B cell (primary cell): ENCODE results near the gene HS3ST2. TPM values are rescaled to one million over a fixed set of nuclear protein-coding genes. Genes with fewer than 3 reads are reported as not detected.
"Not testable (repeated sequence)": the region's sequence is repeated elsewhere in the genome, so short reads cannot be mapped to it uniquely, and the experiment has no call there.

Experiments used
- ATAC-seq: fragments of 200-7000 bp; cut with Tn5 transposase; one replicate; pipeline ENCODE4 v1.10.0; 2021; ENCODE audit warnings: low read depth, mild to moderate bottlenecking, moderate number of reproducible peaks, moderate library complexity
- CTCF ChIA-PET: fragments of 350-600 bp; sonication (Branson Sonifier 250); formaldehyde crosslinking; loops from one replicate; lab custom pipeline; 2021; ENCODE audit warnings: antibody characterized with exemption, inconsistent platforms; lab: Charles Lee
- POLR2A ChIA-PET: fragments of 350-600 bp; sonication (Branson Sonifier 250); formaldehyde crosslinking; loops from one replicate; lab custom pipeline; 2021; ENCODE audit warnings: antibody characterized with exemption; lab: Charles Lee
- DNase-seq: peaks from one replicate; pipeline ENCODE4 v3.0.0; 2013
- H2AFZ ChIP-seq: 2 replicates; pipeline ENCODE4 v1.6.1; 2012; ENCODE audit warnings: mild to moderate bottlenecking, low read depth, low read length; ENCODE audit not compliant: insufficient read depth, poor library complexity, severe bottlenecking
- H3K27ac ChIP-seq, 2 donors: 1 replicate in 1 of 2; 2 replicates in 1 of 2; pipeline ENCODE4 v1.5.1; 2012 to 2013; ENCODE audit warnings: low read length in 2 of 2, mild to moderate bottlenecking in 2 of 2, moderate library complexity in 1 of 2
- H3K27me3 ChIP-seq, 4 experiments: fragments of 200-600 bp in 1 of 4; sonication (generic) in 1 of 4; replicated peaks in 1 of 4; 1 replicate in 2 of 4; 2 replicates in 2 of 4; pipeline versions ENCODE4 v1.6.1 to v1.7.0; 2013 to 2016; ENCODE audit warnings: low read length in 3 of 4, mild to moderate bottlenecking in 2 of 4, mixed read lengths in 1 of 4, moderate library complexity in 1 of 4; ENCODE audit not compliant: insufficient read depth in 4 of 4, control insufficient read depth in 3 of 4; ENCODE audit errors: control extremely low read depth in 1 of 4
- H3K36me3 ChIP-seq, 2 experiments: replicated peaks in 1 of 2; 1 replicate in 1 of 2; 2 replicates in 1 of 2; pipeline versions ENCODE4 v1.6.1 to v1.7.1; 2013; ENCODE audit warnings: low read length in 1 of 2; ENCODE audit not compliant: insufficient read depth in 2 of 2, control insufficient read depth in 1 of 2; ENCODE audit errors: control extremely low read depth in 1 of 2, extremely low read depth in 1 of 2
- H3K4me1 ChIP-seq, 2 donors: fragments of 200-600 bp in 1 of 2; sonication (generic) in 1 of 2; 1 replicate in 1 of 2; 2 replicates in 1 of 2; pipeline versions ENCODE4 v1.5.1 to v1.6.1; 2013 to 2017; ENCODE audit warnings: low read length in 2 of 2; ENCODE audit not compliant: control insufficient read depth in 2 of 2, insufficient read depth in 2 of 2
- H3K4me2 ChIP-seq: replicated peaks from 2 replicates; pipeline ENCODE3; 2012; ENCODE audit warnings: mild to moderate bottlenecking, low read depth, low read length; ENCODE audit not compliant: poor library complexity, severe bottlenecking
- H3K4me3 ChIP-seq, 5 experiments: fragments of 200-600 bp in 1 of 5; sonication (generic) in 1 of 5; 1 replicate in 3 of 5; 2 replicates in 2 of 5; pipeline versions ENCODE4 v1.5.1 to v1.7.0; 2011 to 2016; ENCODE audit warnings: low read length in 4 of 5, mild to moderate bottlenecking in 4 of 5, low read depth in 2 of 5, control low read depth in 1 of 5, moderate library complexity in 1 of 5; ENCODE audit not compliant: insufficient read depth in 1 of 5; ENCODE audit errors: control extremely low read depth in 1 of 5, extremely low read depth in 1 of 5
- H3K79me2 ChIP-seq: fragments of 200-600 bp; sonication (generic); one replicate; pipeline ENCODE4 v1.6.0; 2016; ENCODE audit warnings: low read length; ENCODE audit not compliant: control insufficient read depth, insufficient read depth
- H3K9ac ChIP-seq: fragments of 200-600 bp; sonication (generic); 2 replicates; pipeline ENCODE4 v1.6.1; 2017; ENCODE audit warnings: mild to moderate bottlenecking, low read length, moderate library complexity
- H3K9me3 ChIP-seq, 3 donors: one replicate each; pipeline versions ENCODE4 v1.6.1 to v1.7.1; 2013; ENCODE audit warnings: low read length in 2 of 3; ENCODE audit not compliant: control insufficient read depth in 2 of 3, insufficient read depth in 1 of 3; ENCODE audit errors: control extremely low read depth in 1 of 3
- H4K20me1 ChIP-seq: 2 replicates; pipeline ENCODE4 v1.6.0; 2012; ENCODE audit warnings: mild to moderate bottlenecking, low read length; ENCODE audit not compliant: insufficient read depth, control insufficient read depth, poor library complexity, severe bottlenecking
- H3K27ac Mint-ChIP-seq: one replicate; pipeline ENCODE4 v1.8.0; 2021; ENCODE audit warnings: mixed read lengths
- H3K27me3 Mint-ChIP-seq: one replicate; pipeline ENCODE4 v1.8.0; 2021; ENCODE audit warnings: mixed read lengths
- H3K4me1 Mint-ChIP-seq: one replicate; pipeline ENCODE4 v1.8.0; 2021; ENCODE audit warnings: mixed read lengths
- H3K4me3 Mint-ChIP-seq: one replicate; pipeline ENCODE4 v1.8.0; 2021; ENCODE audit warnings: mixed read lengths
- H3K9me3 Mint-ChIP-seq: one replicate; pipeline ENCODE4 v1.8.0; 2022; ENCODE audit warnings: mixed read lengths; ENCODE audit not compliant: insufficient read depth
- EZH2 ChIP-seq: IDR thresholded peaks from 2 replicates; pipeline ENCODE4 v1.6.1; 2012; ENCODE audit warnings: borderline replicate concordance, low read depth, mild to moderate bottlenecking, moderate library complexity, low read length; ENCODE audit not compliant: insufficient read depth, poor library complexity, severe bottlenecking
- WGBS: methylation state at CpG from one replicate; pipeline ENCODE4 v1.1.5; 2013; ENCODE audit warnings: missing lambda C conversion rate; ENCODE audit not compliant: insufficient coverage; 5-methylcytosine and 5-hydroxymethylcytosine counted together
- intact Hi-C: fragments of 100-400 bp; cut with micrococcal nuclease; formaldehyde crosslinking; loops from one replicate; pipeline ENCODE4 v1.10.0; 2022
- polyA plus RNA-seq: library from polyadenylated mRNA; depleted of rRNA; stranded (reverse); fragments of >200 nt; gene quantifications from 2 replicates; pipeline ENCODE4 v1.2.3, GENCODE V29; 2012
- total RNA-seq, 2 donors: library from RNA; stranded (reverse); fragments of 120-200 nt in 1 of 2; gene quantifications; 1 replicate in 1 of 2; 2 replicates in 1 of 2; pipeline versions ENCODE4 v1.2.3 to v1.2.4, GENCODE V29; 2013 to 2022
- TF ChIP-seq, protein P1 (sequence below): fragments of 200-600 bp; IDR thresholded peaks from one replicate; pipeline ENCODE4 v1.8.0; 2022; ENCODE audit warnings: antibody characterized with exemption, mild to moderate bottlenecking

HS3ST2 gene
- total and polyA plus RNA-seq, 2 donors (not counting 1 experiment from before 2014, with no cell fraction given): not detected

DNA sequence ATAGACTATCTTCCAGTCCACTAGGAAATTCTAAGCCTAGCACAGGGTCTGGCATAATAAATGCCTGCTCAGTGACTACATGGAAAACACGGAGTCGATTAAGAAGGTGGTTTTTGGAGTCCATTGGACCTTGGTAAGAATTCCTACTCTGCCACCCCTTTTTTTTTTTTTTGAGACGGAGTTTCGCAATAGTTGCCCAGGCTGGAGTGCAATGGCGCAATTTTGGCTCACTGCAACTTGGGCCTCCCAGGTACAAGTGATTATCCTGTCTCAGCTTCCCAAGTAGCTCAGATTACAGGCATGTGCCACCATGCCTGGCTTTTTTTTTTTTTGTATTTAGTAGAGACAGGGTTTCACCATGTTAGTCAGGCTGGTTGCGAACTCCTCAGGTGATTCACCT, 123.2 kb downstream of the HS3ST2 start:
- 50% methylated on average over 2 of the region's 6 CpGs for WGBS
- H3K4me1 Mint-ChIP-seq: peaks cover 45% of the 10 kb centered on the region
- Histone ChIP-seq H4K20me1 (no peaks in the 10 kb centered on the region), H3K4me1 (peaks cover 37 to 40% of the 10 kb centered on the region in 2 donors), H3K4me3 (no peak overlapping the region), H3K27me3 (no peaks in the 10 kb centered on the region), H3K9ac (no peak overlapping the region), H2AFZ (no peak overlapping the region), H3K4me2 (no peak overlapping the region), H3K9me3 (no peaks in the 10 kb centered on the region), H3K27ac (no peak overlapping the region), H3K79me2 (no peaks in the 10 kb centered on the region), H3K36me3 (no peaks in the 10 kb centered on the region)
- no peak for ATAC-seq
- no peak overlapping the region for H3K27ac Mint-ChIP-seq
- TF ChIP-seq, protein P1, sequence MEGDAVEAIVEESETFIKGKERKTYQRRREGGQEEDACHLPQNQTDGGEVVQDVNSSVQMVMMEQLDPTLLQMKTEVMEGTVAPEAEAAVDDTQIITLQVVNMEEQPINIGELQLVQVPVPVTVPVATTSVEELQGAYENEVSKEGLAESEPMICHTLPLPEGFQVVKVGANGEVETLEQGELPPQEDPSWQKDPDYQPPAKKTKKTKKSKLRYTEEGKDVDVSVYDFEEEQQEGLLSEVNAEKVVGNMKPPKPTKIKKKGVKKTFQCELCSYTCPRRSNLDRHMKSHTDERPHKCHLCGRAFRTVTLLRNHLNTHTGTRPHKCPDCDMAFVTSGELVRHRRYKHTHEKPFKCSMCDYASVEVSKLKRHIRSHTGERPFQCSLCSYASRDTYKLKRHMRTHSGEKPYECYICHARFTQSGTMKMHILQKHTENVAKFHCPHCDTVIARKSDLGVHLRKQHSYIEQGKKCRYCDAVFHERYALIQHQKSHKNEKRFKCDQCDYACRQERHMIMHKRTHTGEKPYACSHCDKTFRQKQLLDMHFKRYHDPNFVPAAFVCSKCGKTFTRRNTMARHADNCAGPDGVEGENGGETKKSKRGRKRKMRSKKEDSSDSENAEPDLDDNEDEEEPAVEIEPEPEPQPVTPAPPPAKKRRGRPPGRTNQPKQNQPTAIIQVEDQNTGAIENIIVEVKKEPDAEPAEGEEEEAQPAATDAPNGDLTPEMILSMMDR: no peak
- no peak for TF ChIP-seq EZH2
- ChIA-PET POLR2A (no interaction called here), CTCF (no interaction called here)
- H3K9me3 Mint-ChIP-seq: no peaks in the 10 kb centered on the region
- no peak for DNase-seq
- H3K27me3 Mint-ChIP-seq: no peaks in the 10 kb centered on the region
- intact Hi-C loops: no loop called here
- no peak overlapping the region for H3K4me3 Mint-ChIP-seq

DNA sequence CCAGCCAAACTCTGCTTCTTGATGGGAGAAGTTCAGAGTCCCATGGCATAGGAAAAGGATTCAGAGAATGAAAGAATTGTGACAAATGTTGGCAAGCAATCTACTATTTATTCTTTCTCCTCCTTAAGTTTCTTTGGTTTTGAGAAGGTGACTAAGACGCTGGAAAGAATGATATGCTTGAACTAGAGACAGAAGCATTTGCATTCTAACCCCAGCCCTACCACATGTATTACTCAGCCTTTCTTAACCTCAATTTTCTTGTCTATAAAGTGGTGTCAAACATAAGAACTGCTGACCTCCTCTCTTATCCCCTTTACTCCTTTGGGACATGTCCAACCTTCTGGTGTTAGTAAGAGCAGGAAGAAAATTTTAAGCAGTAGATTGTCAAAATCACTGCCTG, 124.7 kb downstream of the HS3ST2 start:
- intact Hi-C loops: no loop called here
- Histone ChIP-seq H3K4me3 (no peak overlapping the region), H3K36me3 (no peaks in the 10 kb centered on the region), H3K27ac (no peak overlapping the region), H3K79me2 (no peaks in the 10 kb centered on the region), H3K27me3 (peaks cover 0 to 7% (median under 1%) of the 10 kb centered on the region in 4 experiments), H4K20me1 (no peaks in the 10 kb centered on the region), H3K9me3 (no peaks in the 10 kb centered on the region), H3K4me1 (peaks cover 26% of the 10 kb centered on the region in 2 donors), H3K4me2 (no peak overlapping the region), H2AFZ (no peak overlapping the region), H3K9ac (no peak overlapping the region)
- Mint-ChIP-seq H3K4me3 (no peak overlapping the region), H3K4me1 (peaks cover 30% of the 10 kb centered on the region), H3K27me3 (peaks cover 4% of the 10 kb centered on the region), H3K27ac (no peak overlapping the region), H3K9me3 (no peaks in the 10 kb centered on the region)
- DNase-seq: no peak
- TF ChIP-seq EZH2: no peak
- TF ChIP-seq, protein P1: no peak
- ATAC-seq: no peak
- no CpG with 5 or more reads among the region's 1 CpG for WGBS
- CTCF ChIA-PET: no interaction called here
- POLR2A ChIA-PET: no interaction called here

DNA sequence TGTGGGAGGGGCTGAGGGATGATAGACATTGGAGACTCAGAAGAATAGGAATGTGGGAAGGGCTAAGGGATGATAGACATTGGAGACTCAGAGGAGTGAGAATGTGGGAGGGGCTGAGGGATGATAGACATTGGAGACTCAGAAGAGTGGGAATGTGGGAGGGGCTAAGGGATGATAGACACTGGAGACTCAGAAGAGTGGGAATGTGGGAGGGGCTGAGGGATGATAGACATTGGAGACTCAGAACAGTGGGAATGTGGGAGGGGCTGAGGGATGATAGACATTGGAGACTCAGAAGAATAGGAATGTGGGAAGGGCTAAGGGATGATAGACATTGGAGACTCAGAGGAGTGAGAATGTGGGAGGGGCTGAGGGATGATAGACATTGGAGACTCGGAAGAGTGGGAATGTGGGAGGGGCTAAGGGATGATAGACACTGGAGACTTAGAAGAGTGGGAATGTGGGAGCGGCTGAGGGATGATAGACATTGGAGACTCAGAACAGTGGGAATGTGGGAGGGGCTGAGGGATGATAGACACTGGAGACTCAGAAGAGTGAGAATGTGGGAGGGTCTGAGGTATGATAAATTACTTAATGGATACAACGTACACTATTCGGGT, 125.9 kb downstream of the HS3ST2 start:
- H4K20me1 ChIP-seq, POLR2A ChIA-PET, H3K9ac ChIP-seq, H3K27me3 ChIP-seq, H3K4me2 ChIP-seq, H3K4me3 Mint-ChIP-seq, H3K79me2 ChIP-seq, H3K27ac Mint-ChIP-seq, CTCF ChIA-PET, H3K9me3 Mint-ChIP-seq, H3K27me3 Mint-ChIP-seq, intact Hi-C loops, H2AFZ ChIP-seq, H3K36me3 ChIP-seq, H3K27ac ChIP-seq, H3K4me3 ChIP-seq, ATAC-seq, H3K9me3 ChIP-seq, DNase-seq: not testable (repeated sequence)
- WGBS: 52% methylated on average over 2 of the region's 4 CpGs
- H3K4me1 ChIP-seq: peaks cover 14 to 15% of the 10 kb centered on the region in 2 donors
- H3K4me1 Mint-ChIP-seq: peaks cover 23% of the 10 kb centered on the region
